ENCODE data around the gene PLCH1.

Gene PLCH1

GRCh38 chr3:155391551-155391958 is 353.3 kb downstream of the PLCH1 start:
- 88% methylated on average over 2 of the region's 2 CpGs for WGBS
- H3K27me3 ChIP-seq (ENCODE audit: insufficient read depth, low read length), result no peaks in the 10 kb centered on the region
- peaks cover 3% of the 10 kb centered on the region; the same call in 1 of the 2 replicates for H3K4me1 ChIP-seq (ENCODE audit: insufficient read depth, low read length)
- no peak overlapping the region for H3K9ac ChIP-seq (ENCODE audit: low read depth, low read length)
- H3K4me3 ChIP-seq (ENCODE audit: low read length), result no peak overlapping the region
- H3K9me3 ChIP-seq (ENCODE audit: insufficient read depth, low read depth, low read length), result peaks cover 4% of the 10 kb centered on the region; the same call in 1 of the 2 replicates
- H3K36me3 ChIP-seq (ENCODE audit: insufficient read depth, low read length), result no peaks in the 10 kb centered on the region
- no peak overlapping the region for H3K27ac ChIP-seq (ENCODE audit: low read depth, low read length)

- peaks cover 3% of the 10 kb centered on the region; the same call in 1 of the 2 replicates for H3K4me1 ChIP-seq (ENCODE audit: insufficient read depth, low read length)
- H3K4me3 ChIP-seq (ENCODE audit: low read length), result no peak overlapping the region
- H3K36me3 ChIP-seq (ENCODE audit: insufficient read depth, low read length), result no peaks in the 10 kb centered on the region
- no peak overlapping the region for H3K27ac ChIP-seq (ENCODE audit: low read depth, low read length)
- no CpG with 5 or more reads among the region's 2 CpGs for WGBS
- no peaks in the 10 kb centered on the region for H3K27me3 ChIP-seq (ENCODE audit: insufficient read depth, low read length)
- H3K9ac ChIP-seq (ENCODE audit: low read depth, low read length), result no peak overlapping the region
- peaks cover 4% of the 10 kb centered on the region; the same call in 1 of the 2 replicates for H3K9me3 ChIP-seq (ENCODE audit: insufficient read depth, low read depth, low read length)
These were observed 353.8 kb downstream of the PLCH1 start for GRCh38 chr3:155391104-155391503.

GRCh38 chr3:155390351-155390750 is 354.5 kb downstream of the PLCH1 start:
- H3K4me3 ChIP-seq (ENCODE audit: low read length), result no peak overlapping the region
- no peaks in the 10 kb centered on the region for H3K27me3 ChIP-seq (ENCODE audit: insufficient read depth, low read length)
- H3K4me1 ChIP-seq (ENCODE audit: insufficient read depth, low read length), result peaks cover 3% of the 10 kb centered on the region; the same call in 1 of the 2 replicates
- no peak overlapping the region for H3K9ac ChIP-seq (ENCODE audit: low read depth, low read length)
- H3K9me3 ChIP-seq (ENCODE audit: insufficient read depth, low read depth, low read length), result peaks cover 4% of the 10 kb centered on the region; the same call in 1 of the 2 replicates
- H3K27ac ChIP-seq (ENCODE audit: low read depth, low read length), result no peak overlapping the region
- no peaks in the 10 kb centered on the region for H3K36me3 ChIP-seq (ENCODE audit: insufficient read depth, low read length)

GRCh38 chr3:155388417-155388816 is 356.5 kb downstream of the PLCH1 start:
- Histone ChIP-seq H3K4me3 (ENCODE audit: low read length) (no peak overlapping the region), H3K27me3 (ENCODE audit: insufficient read depth, low read length) (no peaks in the 10 kb centered on the region), H3K27ac (ENCODE audit: low read depth, low read length) (no peak overlapping the region), H3K4me1 (ENCODE audit: insufficient read depth, low read length) (peaks cover 3% of the 10 kb centered on the region; the same call in 1 of the 2 replicates), H3K9ac (ENCODE audit: low read depth, low read length) (no peak overlapping the region), H3K36me3 (ENCODE audit: insufficient read depth, low read length) (no peaks in the 10 kb centered on the region), H3K9me3 (ENCODE audit: insufficient read depth, low read depth, low read length) (no peaks in the 10 kb centered on the region)
- 76% methylated on average over 2 of the region's 2 CpGs for WGBS

GRCh38 chr3:155387571-155387970 is 357.3 kb downstream of the PLCH1 start:
- Histone ChIP-seq H3K4me3 (ENCODE audit: low read length) (no peak overlapping the region), H3K4me1 (ENCODE audit: insufficient read depth, low read length) (peaks cover 9% of the 10 kb centered on the region; the same call in 1 of the 2 replicates), H3K27ac (ENCODE audit: low read depth, low read length) (no peak overlapping the region), H3K9ac (ENCODE audit: low read depth, low read length) (no peak overlapping the region), H3K9me3 (ENCODE audit: insufficient read depth, low read depth, low read length) (no peaks in the 10 kb centered on the region), H3K36me3 (ENCODE audit: insufficient read depth, low read length) (no peaks in the 10 kb centered on the region), H3K27me3 (ENCODE audit: insufficient read depth, low read length) (no peaks in the 10 kb centered on the region)
- WGBS, result 88% methylated on average over 2 of the region's 3 CpGs

- Histone ChIP-seq H3K9me3 (ENCODE audit: insufficient read depth, low read depth, low read length) (no peaks in the 10 kb centered on the region), H3K27ac (ENCODE audit: low read depth, low read length) (no peak overlapping the region), H3K4me3 (ENCODE audit: low read length) (no peak overlapping the region), H3K27me3 (ENCODE audit: insufficient read depth, low read length) (no peaks in the 10 kb centered on the region), H3K9ac (ENCODE audit: low read depth, low read length) (no peak overlapping the region), H3K4me1 (ENCODE audit: insufficient read depth, low read length) (peaks cover 9% of the 10 kb centered on the region; the same call in 1 of the 2 replicates), H3K36me3 (ENCODE audit: insufficient read depth, low read length) (no peaks in the 10 kb centered on the region)
- 90% methylated on average over 8 of the region's 8 CpGs for WGBS
These were observed 358.0 kb downstream of the PLCH1 start for GRCh38 chr3:155386919-155387318.

GRCh38 chr3:155385896-155386625 is 358.8 kb downstream of the PLCH1 start:
- no peaks in the 10 kb centered on the region for H3K27me3 ChIP-seq (ENCODE audit: insufficient read depth, low read length)
- H3K4me3 ChIP-seq (ENCODE audit: low read length), result no peak overlapping the region
- no peaks in the 10 kb centered on the region for H3K9me3 ChIP-seq (ENCODE audit: insufficient read depth, low read depth, low read length)
- no peak overlapping the region for H3K27ac ChIP-seq (ENCODE audit: low read depth, low read length)
- H3K36me3 ChIP-seq (ENCODE audit: insufficient read depth, low read length), result no peaks in the 10 kb centered on the region
- peaks cover 6% of the 10 kb centered on the region; the same call in 1 of the 2 replicates for H3K4me1 ChIP-seq (ENCODE audit: insufficient read depth, low read length)
- H3K9ac ChIP-seq (ENCODE audit: low read depth, low read length), result no peak overlapping the region
- 95% methylated on average over 4 of the region's 4 CpGs for WGBS

GRCh38 chr3:155382396-155383042 is 362.4 kb downstream of the PLCH1 start:
- Histone ChIP-seq H3K36me3 (ENCODE audit: insufficient read depth, low read length) (no peaks in the 10 kb centered on the region), H3K27me3 (ENCODE audit: insufficient read depth, low read length) (no peaks in the 10 kb centered on the region), H3K4me3 (ENCODE audit: low read length) (no peak overlapping the region), H3K9me3 (ENCODE audit: insufficient read depth, low read depth, low read length) (no peaks in the 10 kb centered on the region), H3K27ac (ENCODE audit: low read depth, low read length) (no peak overlapping the region), H3K9ac (ENCODE audit: low read depth, low read length) (no peak overlapping the region), H3K4me1 (ENCODE audit: insufficient read depth, low read length) (peaks cover 6% of the 10 kb centered on the region; the same call in 1 of the 2 replicates)
- WGBS, result 25% methylated on average over 6 of the region's 6 CpGs

- Histone ChIP-seq H3K9me3 (ENCODE audit: insufficient read depth, low read depth, low read length) (no peaks in the 10 kb centered on the region), H3K4me1 (ENCODE audit: insufficient read depth, low read length) (peaks cover 8% of the 10 kb centered on the region), H3K27ac (ENCODE audit: low read depth, low read length) (no peak overlapping the region), H3K4me3 (ENCODE audit: low read length) (no peak overlapping the region), H3K36me3 (ENCODE audit: insufficient read depth, low read length) (no peaks in the 10 kb centered on the region), H3K27me3 (ENCODE audit: insufficient read depth, low read length) (no peaks in the 10 kb centered on the region), H3K9ac (ENCODE audit: low read depth, low read length) (no peak overlapping the region)
- 91% methylated on average over 1 of the region's 1 CpG for WGBS
These were observed 367.0 kb downstream of the PLCH1 start for GRCh38 chr3:155377847-155378246.

- Histone ChIP-seq H3K4me1 (ENCODE audit: insufficient read depth, low read length) (peaks cover 5% of the 10 kb centered on the region), H3K27me3 (ENCODE audit: insufficient read depth, low read length) (no peaks in the 10 kb centered on the region), H3K27ac (ENCODE audit: low read depth, low read length) (no peak overlapping the region), H3K4me3 (ENCODE audit: low read length) (no peak overlapping the region), H3K9me3 (ENCODE audit: insufficient read depth, low read depth, low read length) (no peaks in the 10 kb centered on the region), H3K9ac (ENCODE audit: low read depth, low read length) (no peak overlapping the region), H3K36me3 (ENCODE audit: insufficient read depth, low read length) (no peaks in the 10 kb centered on the region)
- 95% methylated on average over 2 of the region's 2 CpGs for WGBS
These were observed 367.8 kb downstream of the PLCH1 start for GRCh38 chr3:155377071-155377470.

GRCh38 chr3:155372281-155372680 is 372.6 kb downstream of the PLCH1 start:
- no peaks in the 10 kb centered on the region for H3K27me3 ChIP-seq (ENCODE audit: insufficient read depth, low read length)
- H3K27ac ChIP-seq (ENCODE audit: low read depth, low read length), result no peak overlapping the region
- H3K4me3 ChIP-seq (ENCODE audit: low read length), result no peak overlapping the region
- peaks cover 40% of the 10 kb centered on the region for H3K4me1 ChIP-seq (ENCODE audit: insufficient read depth, low read length)
- 92% methylated on average over 1 of the region's 1 CpG for WGBS
- no peak overlapping the region for H3K9ac ChIP-seq (ENCODE audit: low read depth, low read length)
- no peaks in the 10 kb centered on the region for H3K9me3 ChIP-seq (ENCODE audit: insufficient read depth, low read depth, low read length)
- no peaks in the 10 kb centered on the region for H3K36me3 ChIP-seq (ENCODE audit: insufficient read depth, low read length)
